Lower leg skin (tissue), 3 donors: ENCODE results near the gene SMC1B.

ENCODE experiments used
- CTCF ChIP-seq, 3 donors: fragments of 450-650 bp; IDR thresholded peaks; one replicate each; pipeline ENCODE4 v1.5.1; 2016; ENCODE audit warnings: antibody characterized with exemption in 3 of 3, mild to moderate bottlenecking in 3 of 3, moderate library complexity in 2 of 3
- POLR2A ChIP-seq, 2 donors: fragments of 450-650 bp; IDR thresholded peaks; one replicate each; pipeline ENCODE4 v1.6.1; 2016 to 2017; ENCODE audit warnings: antibody characterized with exemption in 2 of 2, mild to moderate bottlenecking in 1 of 2, moderate library complexity in 1 of 2

GRCh38 chr22:45349916-45350315 is 63.5 kb downstream of the SMC1B start:
- TF ChIP-seq CTCF (IDR thresholded peaks at IDR 0.05), result no peak
- no peak for TF ChIP-seq POLR2A (IDR thresholded peaks at IDR 0.05)
